H1 (cell line): ENCODE data around the gene ANXA9. TPM values are rescaled to one million over a fixed set of nuclear protein-coding genes. Genes with fewer than 3 reads are reported as not detected.

Source experiments
- ASH2L ChIP-seq: fragments of 200-600, 300-600 bp; sonication (generic); IDR thresholded peaks from one replicate; pipeline ENCODE4 v1.7.1; 2017; ENCODE audit warnings: low read length
- BRCA1 ChIP-seq: IDR thresholded peaks from 2 replicates; pipeline ENCODE4 v1.6.1; 2012; ENCODE audit warnings: low read depth, low read length, improper control_type of control experiment
- CHD7 ChIP-seq: fragments of 300-600 bp; sonication (generic); IDR thresholded peaks from 2 replicates; pipeline ENCODE4 v1.7.1; 2012; ENCODE audit warnings: low read length, moderate library complexity, mild to moderate bottlenecking, inconsistent platforms; ENCODE audit not compliant: insufficient replicate concordance
- CTBP2 ChIP-seq: IDR thresholded peaks from 2 replicates; pipeline ENCODE4 v1.7.0; 2011; ENCODE audit warnings: borderline replicate concordance, mild to moderate bottlenecking, moderate library complexity, mixed read lengths, low read length; ENCODE audit not compliant: insufficient read depth, insufficient read length
- EZH2 ChIP-seq: fragments of 200-600 bp; sonication (generic); IDR thresholded peaks from 2 replicates; pipeline ENCODE4 v1.7.1; 2012; ENCODE audit warnings: low read depth, mild to moderate bottlenecking, moderate library complexity, low read length, inconsistent platforms; ENCODE audit not compliant: severe bottlenecking
- HDAC6 ChIP-seq: IDR thresholded peaks from one replicate; pipeline ENCODE4 v1.7.1; 2012; ENCODE audit warnings: low read depth, mild to moderate bottlenecking, inconsistent platforms, low read length, moderate library complexity
- JUND ChIP-seq: IDR thresholded peaks from 2 replicates; pipeline ENCODE4 v1.6.1; 2011; ENCODE audit warnings: mild to moderate bottlenecking, improper control_type of control experiment, low read length
- RXRA ChIP-seq: IDR thresholded peaks from 2 replicates; pipeline ENCODE4 v1.6.1; 2011; ENCODE audit warnings: low read depth, mild to moderate bottlenecking, low read length, moderate library complexity; ENCODE audit not compliant: insufficient read depth
- SIRT6 ChIP-seq: IDR thresholded peaks from one replicate; pipeline ENCODE4 v1.7.1; 2012; ENCODE audit warnings: low read length, inconsistent platforms
- SIX5 ChIP-seq: IDR thresholded peaks from 2 replicates; pipeline ENCODE4 v1.6.1; 2011; ENCODE audit warnings: mild to moderate bottlenecking, low read depth, low read length
- SP1 ChIP-seq: IDR thresholded peaks from 2 replicates; pipeline ENCODE4 v1.6.1; 2011; ENCODE audit warnings: low read depth, low read length
- SUZ12 ChIP-seq: fragments of 200-600 bp; sonication (generic); IDR thresholded peaks from 2 replicates; pipeline ENCODE4 v1.6.1; 2012; ENCODE audit warnings: mild to moderate bottlenecking, inconsistent platforms, low read length, moderate library complexity, mixed read lengths
- TEAD4 ChIP-seq: IDR thresholded peaks from 2 replicates; pipeline ENCODE4 v1.6.1; 2012; ENCODE audit warnings: low read depth, low read length, inconsistent platforms, mixed read lengths
- polyA plus RNA-seq, 7 experiments: library from polyadenylated mRNA; depleted of rRNA in 3 of 7; stranded (reverse) in 5 of 7; unstranded in 2 of 7; fragments of >200 nt in 5 of 7; fragments of 200-250 nt in 2 of 7; gene quantifications; 1 replicate in 5 of 7; 2 replicates in 1 of 7; 4 replicates in 1 of 7; pipeline versions ENCODE4 v1.2.1 to v1.2.3, GENCODE V29; 2011 to 2013; ENCODE audit warnings: missing spikeins in 2 of 7, mixed read lengths in 2 of 7
- total RNA-seq: library from RNA; stranded (reverse); fragmentation: NEBNext Ultra II Directional; extraction: Animal tissue kit (Norgen Biotek cat#: 25700); gene quantifications from 2 replicates; pipeline ENCODE4 v1.2.1, GENCODE V29; 2021

Gene ANXA9
- total and polyA plus RNA-seq, 2 of the 8 experiments (the other 6 are each of a cell fraction or from before 2014, with no cell fraction given), result 1.8 to 3.5 TPM

GRCh38 chr1:150992626-150993025 is 10.5 kb downstream of the ANXA9 start (continued):
- TF ChIP-seq CHD7 (no peak), TEAD4 (no peak), ASH2L (no peak), CTBP2 (no peak), SIX5 (no peak), SUZ12 (no peak), SIRT6 (no peak), BRCA1 (no peak), SP1 (no peak), JUND (no peak), RXRA (no peak), HDAC6 (no peak), EZH2 (no peak)
- TF ChIP-seq, all 59 proteins: peak for 0
